ENCODE data around the gene NAA16.
"Not testable (repeated sequence)": the region's sequence is repeated elsewhere in the genome, so short reads cannot be mapped to it uniquely, and the experiment has no call there.

The NAA16 gene

GRCh38 chr13:41408746-41409145, 97.7 kb downstream of the NAA16 start:
- DNase-seq (ENCODE audit: low read depth in 3 of 3): no peak

GRCh38 chr13:41409611-41410010, 98.5 kb downstream of the NAA16 start:
- no peak for DNase-seq (ENCODE audit: low read depth in 3 of 3)

- DNase-seq (ENCODE audit: low read depth in 3 of 3): no peak
These were observed 100.0 kb downstream of the NAA16 start for GRCh38 chr13:41411060-41411459.

GRCh38 chr13:41411522-41411921, 100.5 kb downstream of the NAA16 start:
- DNase-seq (ENCODE audit: low read depth in 3 of 3): no peak

- no peak for DNase-seq (ENCODE audit: low read depth in 3 of 3)
These were observed 102.8 kb downstream of the NAA16 start for GRCh38 chr13:41413872-41414271.

- DNase-seq (ENCODE audit: low read depth in 3 of 3): no peak
These were observed 105.2 kb downstream of the NAA16 start for GRCh38 chr13:41416276-41416675.

GRCh38 chr13:41418027-41418426, 107.0 kb downstream of the NAA16 start:
- DNase-seq (ENCODE audit: low read depth in 3 of 3): no peak

- no peak for DNase-seq (ENCODE audit: low read depth in 3 of 3)
These were observed 107.7 kb downstream of the NAA16 start for GRCh38 chr13:41418731-41419130.

- no peak for DNase-seq (ENCODE audit: low read depth in 3 of 3)
These were observed 108.1 kb downstream of the NAA16 start for GRCh38 chr13:41419206-41419605.

- DNase-seq (ENCODE audit: low read depth in 3 of 3): no peak
These were observed 109.1 kb downstream of the NAA16 start for GRCh38 chr13:41420146-41420545.

- not testable (repeated sequence) for DNase-seq (ENCODE audit: low read depth in 3 of 3)
These were observed 110.3 kb downstream of the NAA16 start for GRCh38 chr13:41421330-41421729.

- DNase-seq (ENCODE audit: low read depth in 3 of 3): not testable (repeated sequence)
These were observed 110.9 kb downstream of the NAA16 start for GRCh38 chr13:41421983-41422382.

GRCh38 chr13:41423259-41423658, 112.2 kb downstream of the NAA16 start:
- DNase-seq (ENCODE audit: low read depth in 3 of 3): not testable (repeated sequence)

- DNase-seq (ENCODE audit: low read depth in 3 of 3): not testable (repeated sequence)
These were observed 113.6 kb downstream of the NAA16 start for GRCh38 chr13:41424675-41425074.

- DNase-seq (ENCODE audit: low read depth in 3 of 3): no peak
These were observed 115.0 kb downstream of the NAA16 start for GRCh38 chr13:41426047-41426446.
